NCI-H1105 (cell line): ENCODE measurements around the gene LRRTM4.
"Not testable (repeated sequence)": the region's sequence is repeated elsewhere in the genome, so short reads cannot be mapped to it uniquely, and the experiment has no call there.

Experiments
- DNase-seq: peaks from one replicate; lab custom pipeline; 2025; lab: John Stamatoyannopoulos, UW

Gene LRRTM4

DNA sequence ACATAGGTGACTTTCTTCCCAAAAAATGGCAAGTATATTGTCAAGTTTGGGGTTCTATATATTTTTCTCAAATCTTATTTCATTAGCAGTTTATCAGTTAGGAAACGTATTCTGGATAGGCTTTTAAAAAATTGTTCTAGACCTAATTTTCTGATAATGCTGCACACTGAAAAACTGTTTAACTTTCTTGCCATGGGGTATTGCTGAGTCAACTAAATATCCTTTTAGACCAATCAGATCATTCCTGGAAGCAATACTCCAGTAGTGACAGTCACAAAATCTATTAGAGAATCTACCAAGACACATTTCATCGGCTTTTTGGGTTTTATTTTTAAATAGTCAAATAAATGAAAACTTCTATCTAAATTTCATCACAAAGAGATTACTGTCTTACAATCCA, 440.6 kb downstream of the LRRTM4 start:
- DNase-seq: no peak

DNA sequence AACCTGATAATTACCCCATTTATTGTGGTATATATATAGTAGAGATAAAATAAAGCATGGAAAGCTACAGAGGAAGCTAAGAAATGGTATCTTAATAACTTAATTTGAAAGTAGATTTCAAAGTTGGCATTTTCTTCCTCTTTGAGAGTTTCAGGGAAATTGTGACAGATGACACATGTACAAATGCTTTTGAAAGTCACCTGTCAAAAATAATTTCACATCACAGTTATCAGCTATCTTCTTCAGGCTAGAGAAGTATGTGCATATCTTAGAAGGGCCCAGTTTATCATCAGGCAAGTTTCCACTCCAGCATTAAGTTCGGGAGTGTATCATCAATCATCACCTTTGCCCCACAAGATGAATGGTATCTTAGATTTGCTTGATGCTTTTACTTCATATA, 457.9 kb downstream of the LRRTM4 start:
- no peak for DNase-seq

DNA sequence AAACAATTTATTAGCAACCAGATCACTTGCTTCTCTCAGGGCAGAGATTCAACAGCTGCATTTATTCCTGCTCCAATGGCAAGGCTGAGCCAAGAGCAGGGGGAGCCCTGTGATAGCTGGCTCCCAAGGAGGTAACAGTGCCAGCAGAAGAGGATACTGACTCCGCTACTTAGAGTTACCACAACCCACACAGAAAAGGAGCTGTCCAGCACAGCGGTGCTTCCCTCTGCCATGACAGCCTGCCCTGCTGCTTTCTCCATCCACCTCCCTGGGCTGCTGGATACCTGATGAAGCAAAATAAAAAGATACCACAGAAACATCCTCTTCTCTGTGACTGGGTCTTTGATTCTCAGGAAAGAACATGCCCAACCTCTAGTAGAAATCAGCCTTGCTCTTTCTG, 467.2 kb downstream of the LRRTM4 start:
- no peak for DNase-seq

DNA sequence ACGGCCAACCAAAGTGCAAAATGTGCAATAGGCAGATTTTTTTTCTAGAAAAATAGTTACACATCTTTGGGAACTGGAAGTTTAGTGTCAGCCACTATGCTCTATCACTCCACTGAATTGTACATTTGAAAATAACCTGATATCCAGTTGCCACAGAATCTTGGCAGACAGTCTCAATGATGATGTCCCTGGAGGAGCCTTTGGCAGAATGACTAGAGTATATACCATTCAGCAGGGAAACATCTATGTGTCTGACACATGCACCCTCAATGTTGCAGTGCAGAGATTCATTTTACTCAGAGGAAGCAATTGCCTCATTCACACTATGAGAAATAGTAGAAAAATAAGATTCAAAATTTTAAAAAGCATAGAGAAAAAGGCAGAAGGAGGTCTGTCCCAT, 475.8 kb downstream of the LRRTM4 start:
- no peak for DNase-seq

DNA sequence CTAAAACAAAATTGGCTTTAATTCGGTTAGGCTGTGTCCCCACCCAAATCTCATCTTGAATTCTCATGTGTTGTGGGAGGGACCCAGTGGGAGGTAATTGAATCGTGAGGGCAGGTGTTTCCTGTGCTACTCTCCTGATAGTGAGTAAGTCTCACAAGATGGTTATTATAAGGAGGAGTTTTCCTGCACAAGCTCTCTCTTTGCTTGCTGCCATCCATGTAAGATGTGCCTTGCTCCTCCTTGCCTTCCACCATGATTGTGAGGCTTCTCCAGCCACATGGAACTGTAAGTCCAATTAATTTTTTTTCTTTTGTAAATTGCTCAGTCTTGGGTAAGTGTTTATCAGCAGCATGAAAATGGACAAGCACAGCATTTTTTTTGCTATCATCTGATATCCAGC, 476.7 kb downstream of the LRRTM4 start:
- not testable (repeated sequence) for DNase-seq

DNA sequence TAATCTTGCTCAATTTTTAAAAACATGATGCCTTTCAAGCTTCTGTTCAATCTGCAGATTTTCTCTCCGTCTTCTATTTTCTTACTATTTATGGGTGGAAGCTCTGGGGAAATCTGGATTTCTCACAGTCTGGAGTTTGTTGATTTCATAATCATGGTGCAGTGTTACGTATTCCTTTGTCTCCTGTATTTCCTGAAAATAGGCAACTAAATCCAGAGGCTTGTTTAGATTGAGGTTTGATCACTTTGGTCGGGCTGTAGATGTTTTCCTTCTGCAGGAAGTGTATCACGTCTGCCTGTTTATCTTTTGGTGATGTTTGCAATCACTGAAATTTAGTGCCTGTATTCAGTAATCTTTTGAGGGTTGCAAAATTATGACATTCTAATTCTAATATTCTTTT, 487.7 kb downstream of the LRRTM4 start:
- DNase-seq: no peak

DNA sequence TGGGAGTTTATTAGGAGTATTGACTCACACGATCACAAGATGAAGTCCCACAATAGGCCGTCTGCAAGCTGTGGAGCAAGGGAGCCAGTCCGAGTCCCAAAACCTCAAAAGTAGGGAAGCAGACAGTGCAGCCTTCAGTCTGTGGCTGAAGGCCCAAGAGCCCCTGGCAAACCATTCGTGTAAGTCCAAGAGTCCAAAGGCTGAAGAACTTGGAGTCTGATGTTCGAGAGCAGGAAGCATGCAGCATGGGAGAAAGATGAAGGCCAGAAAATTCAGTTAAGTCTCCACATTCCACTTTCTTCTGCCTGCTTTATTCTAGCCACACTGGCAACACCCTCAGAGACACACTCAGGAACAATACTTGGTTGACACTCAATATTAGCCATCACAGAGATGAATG, 492.9 kb downstream of the LRRTM4 start:
- not testable (repeated sequence) for DNase-seq

DNA sequence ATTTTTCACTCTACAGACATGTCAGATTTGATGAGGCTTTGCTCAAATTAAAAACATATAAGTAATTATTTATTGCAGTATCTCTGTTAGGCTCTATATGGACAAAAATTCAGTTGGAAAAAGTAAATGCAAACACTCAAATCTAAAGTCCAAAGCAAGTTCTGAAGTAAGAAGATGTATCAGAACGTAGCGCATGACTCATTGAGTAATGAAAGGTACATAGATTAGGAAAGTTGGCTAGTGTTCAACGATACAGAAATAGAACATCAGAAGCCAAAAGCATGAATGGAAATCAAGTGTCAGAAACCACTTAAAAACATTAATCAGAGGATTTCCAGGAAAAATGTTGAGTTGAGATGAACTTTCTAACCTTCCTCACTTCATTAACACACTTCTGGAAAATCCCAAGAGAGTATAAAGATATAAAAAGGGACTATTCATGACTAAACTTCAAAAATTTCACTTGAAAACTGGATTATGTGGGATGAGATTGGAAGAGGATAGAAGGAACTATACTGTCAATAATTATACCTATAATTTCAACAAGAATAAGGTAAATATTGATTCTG, 494.1 kb downstream of the LRRTM4 start:
- no peak for DNase-seq

DNA sequence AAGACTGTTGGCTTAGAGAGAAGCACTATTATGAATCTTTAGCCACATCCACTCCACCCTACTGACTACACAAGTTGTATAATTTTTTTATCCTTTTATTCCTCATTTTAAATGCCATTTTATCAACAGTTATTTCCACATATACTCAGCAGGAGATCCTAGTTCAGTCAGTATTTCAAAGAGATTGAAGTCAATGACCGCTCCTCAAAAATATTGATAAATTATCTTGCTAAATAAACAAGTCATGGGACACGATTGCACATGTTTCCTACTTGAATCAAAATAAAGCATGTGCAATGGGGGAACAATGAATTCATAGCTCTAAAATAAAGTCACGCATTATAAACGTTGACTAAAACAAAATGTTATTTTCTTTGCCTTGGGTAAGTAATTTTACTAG, 496.5 kb downstream of the LRRTM4 start:
- DNase-seq: no peak

DNA sequence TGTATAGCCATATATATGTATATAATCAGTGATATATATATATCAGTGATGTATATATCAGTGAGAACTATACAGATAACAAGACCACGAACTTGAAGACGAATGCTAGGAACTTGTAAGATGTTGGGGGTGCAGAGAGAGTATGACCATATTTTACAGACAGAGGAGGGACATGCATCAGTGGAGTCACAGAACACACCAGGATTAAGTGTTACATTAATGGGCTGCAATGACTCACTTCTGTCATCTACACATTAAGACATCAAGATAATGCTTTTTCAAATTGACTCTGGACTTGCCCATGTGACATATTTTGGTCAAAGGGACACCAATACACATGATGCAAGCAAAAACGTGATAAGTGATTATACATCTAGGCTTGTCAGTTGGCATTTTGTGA, 501.0 kb downstream of the LRRTM4 start:
- no peak for DNase-seq

DNA sequence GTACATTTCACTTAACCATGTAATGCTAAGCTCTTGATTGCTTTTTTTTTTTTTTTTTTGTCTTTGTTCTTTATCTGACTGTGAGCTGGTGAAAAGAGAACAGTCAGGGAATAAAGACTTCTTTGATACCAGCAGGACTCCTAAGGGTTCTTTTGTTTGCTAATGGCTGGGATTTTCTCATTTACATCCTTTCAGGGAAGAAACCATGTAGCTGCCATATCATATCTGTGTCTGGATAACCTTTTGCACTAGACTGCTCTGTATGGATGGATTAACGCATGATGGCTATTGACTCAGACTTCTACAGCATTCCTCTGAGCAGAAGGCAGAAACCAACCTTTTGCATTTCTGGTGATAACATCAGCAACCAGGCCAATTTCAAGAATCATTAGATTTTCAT, 504.0 kb downstream of the LRRTM4 start:
- no peak for DNase-seq

DNA sequence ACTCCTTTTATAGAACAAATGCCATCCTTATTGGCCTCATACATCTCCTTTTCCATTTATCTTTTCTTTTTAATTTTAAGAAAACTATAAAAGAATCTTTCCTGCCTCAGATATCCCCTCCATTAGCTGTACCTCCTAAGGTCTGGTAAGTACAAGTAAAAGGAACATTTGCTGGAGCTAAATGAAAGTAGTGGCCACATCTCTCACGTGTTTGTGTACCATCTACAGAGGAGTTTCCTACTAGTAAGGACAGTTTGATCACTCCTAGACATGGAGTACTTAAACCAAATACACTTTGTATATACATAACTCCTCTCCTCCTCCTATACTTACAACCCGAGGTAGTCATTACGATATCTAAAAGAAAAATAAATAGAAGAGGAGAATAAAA, 504.8 kb downstream of the LRRTM4 start:
- no peak for DNase-seq

DNA sequence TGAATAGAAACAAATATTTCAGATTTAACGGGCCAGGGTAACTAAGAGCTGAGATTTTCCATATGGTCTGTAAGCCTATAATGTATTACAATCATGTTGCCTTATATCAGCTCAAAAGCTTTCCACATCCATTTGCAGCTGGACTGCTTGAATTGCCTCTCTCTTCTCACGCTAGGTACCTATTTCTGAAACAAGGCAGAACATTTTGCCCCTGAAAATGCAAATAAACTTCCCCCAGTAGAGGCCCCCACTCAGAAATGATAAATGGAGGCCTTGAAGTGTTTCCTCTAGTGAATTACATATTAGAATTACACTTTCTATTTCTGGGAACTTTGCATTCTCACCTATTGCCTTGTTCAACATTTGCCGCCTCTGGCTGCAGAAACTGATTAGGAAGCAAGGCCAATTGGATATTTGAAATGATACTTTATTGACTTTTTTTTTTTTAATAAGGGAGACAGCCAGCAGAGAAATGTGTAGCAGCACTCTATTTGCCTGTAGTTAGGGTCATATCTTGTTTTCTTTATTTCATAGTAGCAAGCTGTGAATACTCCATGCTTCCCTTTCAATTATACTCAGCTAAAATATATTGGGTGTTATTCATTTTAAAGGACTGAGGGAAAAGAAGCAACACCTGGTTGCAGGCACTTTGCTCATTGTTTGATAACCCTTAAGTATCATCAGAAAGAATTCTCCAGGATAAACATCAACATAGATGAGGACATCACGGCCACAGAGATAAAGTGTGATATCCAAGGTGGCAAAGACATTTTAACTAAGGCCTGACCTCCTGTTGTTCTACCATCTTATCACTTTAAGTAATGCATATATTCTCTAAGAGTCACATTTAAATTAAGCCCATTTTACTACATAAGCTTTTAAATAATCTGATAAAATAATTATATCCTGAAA, 505.5 kb downstream of the LRRTM4 start:
- DNase-seq: no peak

DNA sequence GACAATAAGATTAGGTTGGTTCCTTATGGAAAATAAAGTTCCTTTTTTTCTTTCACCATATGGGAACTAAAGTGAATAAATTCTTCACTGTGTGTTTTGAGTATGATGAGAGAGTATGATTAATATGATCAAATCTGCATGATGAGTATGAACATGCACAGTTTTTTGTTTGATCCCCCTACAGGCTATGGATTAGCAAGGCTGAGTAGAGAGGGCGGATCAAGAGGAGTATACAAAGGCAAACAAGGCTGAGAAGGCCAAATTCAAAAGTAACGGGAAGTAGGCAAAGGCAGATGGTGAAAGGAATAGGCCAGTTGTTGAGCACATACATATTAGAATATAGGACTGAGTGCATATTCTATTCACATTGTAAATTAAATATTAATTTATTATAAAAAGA, 508.2 kb downstream of the LRRTM4 start:
- DNase-seq: no peak

DNA sequence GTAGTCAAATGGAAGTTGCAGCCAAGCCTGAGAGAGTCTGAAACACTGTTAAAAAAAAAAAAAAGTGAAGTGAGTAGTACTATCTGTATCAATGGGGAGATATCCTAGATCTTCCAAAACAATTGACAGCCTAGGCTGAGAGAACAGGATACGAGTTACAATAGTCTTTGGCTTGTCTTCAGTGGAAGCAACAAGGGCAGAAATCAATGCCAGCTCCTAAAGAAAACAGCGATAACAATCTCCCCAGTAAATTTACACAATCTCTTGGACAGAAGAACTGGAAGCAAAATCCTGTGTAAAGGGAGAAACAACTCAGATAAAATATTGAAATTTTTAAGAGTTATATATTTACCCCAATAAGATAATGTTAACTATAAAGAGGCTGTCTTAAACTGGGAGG, 508.7 kb downstream of the LRRTM4 start:
- no peak for DNase-seq

DNA sequence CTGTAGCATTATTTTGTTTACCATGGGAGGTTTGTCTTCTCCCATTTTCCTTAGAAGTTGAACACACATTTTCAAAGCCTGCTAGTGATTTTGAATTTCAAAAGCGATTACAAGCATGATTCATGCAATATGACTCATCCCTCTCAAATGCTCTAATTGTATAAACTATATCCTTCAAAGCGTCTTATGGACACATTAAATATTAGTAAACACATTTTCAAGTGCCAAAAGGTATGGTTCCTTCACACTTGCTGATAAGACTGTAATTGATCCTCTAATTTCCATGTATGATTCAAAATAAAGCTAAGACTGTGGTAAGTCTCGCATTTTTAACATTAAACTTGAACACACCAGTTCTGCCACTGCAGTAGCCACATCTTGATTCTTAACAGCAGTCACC, 512.9 kb downstream of the LRRTM4 start:
- no peak for DNase-seq

DNA sequence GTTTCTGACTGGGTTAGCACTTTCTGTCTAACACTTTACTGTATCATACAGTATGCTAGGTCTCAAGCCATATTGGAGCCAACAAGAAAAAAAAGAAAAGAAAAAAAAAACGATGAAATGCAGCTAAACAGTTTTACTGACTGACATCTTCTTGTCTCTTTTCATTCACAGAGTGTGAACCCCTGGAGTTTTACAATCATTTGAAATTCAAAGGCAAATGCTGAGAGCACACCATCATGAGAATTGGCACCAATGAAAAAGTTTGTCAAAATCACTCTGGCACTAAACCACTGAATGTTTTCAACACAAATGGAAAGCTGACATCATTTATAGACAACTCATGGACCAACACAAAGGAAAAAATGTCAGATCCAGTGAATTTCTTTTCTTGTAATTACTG, 513.3 kb downstream of the LRRTM4 start:
- no peak for DNase-seq

DNA sequence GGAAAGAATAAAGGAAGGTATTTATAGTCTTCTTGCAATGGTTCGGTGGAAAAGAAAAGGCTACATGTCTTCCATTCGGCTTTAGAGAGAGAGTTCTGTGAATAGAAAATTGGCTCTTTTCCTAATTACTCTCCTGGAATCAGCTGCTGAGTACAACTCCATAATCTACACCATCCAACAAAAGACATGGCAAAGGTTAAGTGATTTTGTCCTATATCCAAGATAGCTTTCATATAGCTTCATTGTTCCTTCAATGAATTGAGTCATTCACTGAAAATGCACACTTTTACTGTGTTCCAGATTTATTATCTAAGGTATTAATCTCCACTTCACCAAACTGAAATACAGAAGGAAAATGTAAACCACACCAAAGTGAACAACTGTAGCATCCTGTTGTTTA, 514.5 kb downstream of the LRRTM4 start:
- DNase-seq: peak; percentile 68

DNA sequence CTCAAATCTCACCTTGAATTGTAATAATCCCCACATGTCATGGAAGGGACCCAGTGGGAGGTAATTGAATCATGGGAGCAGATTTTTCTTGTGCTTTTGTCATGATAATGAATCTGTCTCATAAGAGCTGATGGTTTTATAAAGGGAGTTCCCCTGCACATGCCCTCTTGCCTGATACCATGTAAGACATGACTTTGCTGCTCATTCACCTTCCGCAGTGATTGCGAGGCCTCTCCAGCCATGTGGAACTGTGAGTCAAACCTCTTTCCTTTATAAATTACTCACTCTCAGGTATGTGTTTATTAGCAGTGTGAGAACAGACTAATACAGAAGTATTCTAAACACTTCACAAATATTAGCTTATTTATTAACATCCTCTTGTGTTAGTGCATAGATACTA, 516.7 kb downstream of the LRRTM4 start:
- DNase-seq: no peak

DNA sequence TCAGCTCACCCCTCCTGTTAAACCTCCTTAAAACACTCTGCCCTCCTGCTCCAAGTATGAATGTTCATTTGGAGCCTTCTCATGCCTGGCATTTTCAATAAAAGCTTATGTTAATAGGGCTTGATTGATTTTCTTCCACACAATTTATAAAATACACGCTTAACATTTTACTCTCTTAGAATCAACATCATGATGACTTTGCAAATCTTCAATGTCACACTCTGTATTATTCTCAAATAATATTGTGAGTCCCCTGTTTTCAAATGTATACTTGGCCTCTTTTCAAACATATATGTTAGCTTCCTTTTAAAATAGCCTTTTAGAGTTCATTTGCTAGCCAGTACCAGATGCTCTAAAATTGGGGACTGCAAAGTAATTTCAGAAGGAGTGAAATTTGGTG, 520.3 kb downstream of the LRRTM4 start:
- DNase-seq: no peak

DNA sequence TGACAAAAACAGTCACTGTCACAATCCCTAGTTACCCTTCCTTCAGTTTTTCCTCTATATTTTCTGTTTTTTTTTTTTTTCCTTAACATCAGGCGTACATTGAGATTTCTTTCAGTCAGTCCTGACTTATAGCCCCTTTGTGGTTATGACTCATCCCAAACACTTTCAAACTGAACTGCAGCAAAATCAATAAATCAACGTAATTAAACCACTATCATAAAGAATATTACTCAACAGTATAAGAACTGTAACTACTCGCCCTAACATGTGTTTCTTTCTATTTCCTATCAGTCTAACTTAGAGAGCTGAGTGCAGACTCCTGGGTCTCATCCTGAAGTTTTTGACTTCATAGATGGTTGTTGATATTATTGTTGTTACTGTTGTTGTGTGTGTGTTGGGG, 523.5 kb downstream of the LRRTM4 start:
- no peak for DNase-seq

DNA sequence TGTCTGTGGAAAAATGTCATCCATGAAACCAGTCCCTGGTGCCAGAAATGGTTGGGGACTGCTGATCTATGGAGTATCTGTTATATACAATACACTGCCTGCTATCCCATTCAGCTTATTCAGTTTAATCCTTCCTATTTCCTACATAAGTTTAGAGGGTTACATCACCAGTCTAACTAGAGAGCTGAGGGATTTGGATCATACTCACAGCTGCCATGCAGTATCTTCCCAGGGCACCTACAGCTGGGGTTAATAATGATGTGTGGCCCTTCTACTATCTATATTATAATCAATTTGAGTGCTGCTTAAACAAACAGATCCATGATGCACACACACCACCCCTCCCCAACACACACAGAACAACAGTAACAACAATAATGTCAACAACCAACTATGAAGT, 524.0 kb downstream of the LRRTM4 start:
- DNase-seq: no peak

DNA sequence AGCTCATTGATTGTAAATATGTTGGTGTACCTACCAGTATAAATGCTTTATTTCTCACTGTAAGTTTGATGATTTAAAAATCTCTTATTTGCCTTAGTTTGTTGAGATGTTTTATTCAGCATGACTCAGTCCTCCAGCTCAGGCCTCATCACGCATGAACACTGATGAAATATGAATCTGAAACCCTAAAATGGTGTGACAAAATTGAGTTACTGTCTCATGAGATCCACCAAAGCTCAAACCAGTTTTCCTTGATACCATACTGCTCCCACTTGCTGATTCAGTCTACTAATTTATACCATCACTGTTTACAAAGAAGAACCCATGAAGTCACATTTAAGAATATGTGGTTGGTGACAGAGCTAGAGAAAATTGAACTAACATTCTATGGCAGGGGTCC, 524.9 kb downstream of the LRRTM4 start:
- no peak for DNase-seq
